Activated CD4-positive, alpha-beta T cell treated with anti-CD3 and anti-CD28 coated beads, Interleukin-2, amount 50 U/mL, for 24 hours (primary cell): Measurements from ENCODE around the gene DOCK10.
"Not testable (repeated sequence)": the region's sequence is repeated elsewhere in the genome, so short reads cannot be mapped to it uniquely, and the experiment has no call there.

Source experiments
- DNase-seq, 2 donors: peaks; one replicate each; pipeline ENCODE4 v3.0.0-alpha.2; 2020; ENCODE audit warnings: low read depth in 1 of 2, low spot score in 1 of 2

Gene DOCK10

DNA sequence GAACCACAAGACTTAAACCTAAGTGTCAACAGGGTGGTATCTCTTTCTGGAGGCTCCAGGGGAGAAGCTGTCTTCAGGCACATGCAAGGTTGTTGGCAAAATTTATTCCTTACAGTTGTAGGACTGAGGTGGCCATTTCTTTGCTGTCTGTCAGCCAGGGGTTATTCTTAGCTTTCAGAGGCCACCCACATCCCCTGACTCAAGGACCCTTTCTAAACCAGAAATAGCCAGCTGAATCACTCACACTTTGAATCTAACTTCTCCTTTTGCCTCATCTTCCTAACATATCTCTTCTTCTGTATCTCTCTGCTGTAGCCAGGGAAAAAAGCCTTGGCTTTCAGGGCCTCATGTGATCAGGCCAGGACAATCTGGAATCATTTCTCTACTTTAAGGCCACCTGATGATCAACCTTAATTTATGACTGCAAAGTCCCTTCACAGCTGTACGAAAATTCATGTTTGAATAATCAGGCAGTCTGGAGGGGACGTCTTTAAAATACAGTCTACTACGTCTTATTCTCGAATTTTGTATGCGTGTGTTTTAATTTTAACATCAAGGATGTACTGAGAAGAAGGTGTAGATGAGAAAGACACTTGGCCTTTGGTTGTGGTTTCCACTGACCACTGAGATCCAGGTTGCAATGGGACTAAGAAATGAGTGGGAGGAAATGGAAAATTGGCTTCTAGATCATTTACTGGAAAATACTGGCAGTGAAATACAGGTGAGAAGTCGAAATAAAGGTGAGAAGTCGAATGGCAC, 90.4 kb downstream of the DOCK10 start:
- no peak for DNase-seq

DNA sequence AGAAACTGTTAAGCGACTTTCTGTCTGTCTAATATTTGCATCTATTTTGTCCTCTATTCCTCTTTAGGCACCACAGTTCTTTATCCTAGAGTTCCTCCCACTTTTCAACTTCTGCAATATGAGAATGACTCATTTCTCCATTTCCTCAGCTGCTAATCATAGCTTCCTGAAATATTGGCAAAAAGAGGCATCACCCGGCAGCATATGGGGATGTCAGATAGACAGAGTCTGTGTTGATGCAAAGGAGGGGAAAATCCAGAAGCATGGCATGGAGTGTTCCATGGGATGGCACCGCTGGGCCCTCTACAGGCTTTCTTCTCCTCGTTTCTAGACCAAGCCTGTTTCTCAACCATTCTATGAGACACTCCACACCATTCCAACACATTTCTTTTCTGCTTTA, 93.4 kb downstream of the DOCK10 start:
- DNase-seq = no peak

DNA sequence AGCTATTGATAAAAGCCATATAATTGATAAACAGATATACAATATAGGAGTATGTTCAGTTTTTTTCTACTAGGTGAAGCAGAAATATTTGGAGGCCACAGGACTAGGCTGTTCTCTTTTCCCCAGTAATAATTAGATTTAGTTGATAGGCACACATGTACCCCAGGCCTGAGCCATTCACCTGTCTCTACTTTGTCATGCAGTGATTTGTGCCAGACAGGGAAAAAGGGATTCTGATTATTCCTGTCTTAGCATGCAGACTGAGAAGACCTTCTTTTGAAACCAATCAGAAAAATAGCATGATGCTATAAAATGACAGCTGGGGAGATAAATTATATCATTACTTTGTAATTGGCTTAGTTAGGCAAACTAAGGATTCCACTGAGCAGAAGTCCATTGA, 94.3 kb downstream of the DOCK10 start:
- DNase-seq = no peak

DNA sequence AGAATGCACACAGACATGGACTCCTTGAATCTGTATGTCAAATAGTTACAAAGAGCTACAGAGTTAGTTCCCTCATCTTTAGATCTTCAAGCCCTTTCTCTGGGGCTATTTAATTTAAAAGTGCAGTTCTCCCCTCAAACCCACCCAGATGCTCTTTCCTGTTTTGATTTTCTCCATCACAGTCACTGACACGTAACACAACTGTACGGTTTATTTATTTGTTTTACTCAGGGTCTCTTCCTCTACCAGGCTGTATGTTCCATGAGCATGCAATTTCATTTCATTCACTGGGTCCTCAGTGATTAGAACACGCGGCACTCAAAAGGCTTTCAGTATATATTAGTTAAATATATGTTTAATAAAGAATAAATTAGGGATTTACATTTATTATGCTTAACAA, 94.7 kb downstream of the DOCK10 start:
- no peak for DNase-seq

DNA sequence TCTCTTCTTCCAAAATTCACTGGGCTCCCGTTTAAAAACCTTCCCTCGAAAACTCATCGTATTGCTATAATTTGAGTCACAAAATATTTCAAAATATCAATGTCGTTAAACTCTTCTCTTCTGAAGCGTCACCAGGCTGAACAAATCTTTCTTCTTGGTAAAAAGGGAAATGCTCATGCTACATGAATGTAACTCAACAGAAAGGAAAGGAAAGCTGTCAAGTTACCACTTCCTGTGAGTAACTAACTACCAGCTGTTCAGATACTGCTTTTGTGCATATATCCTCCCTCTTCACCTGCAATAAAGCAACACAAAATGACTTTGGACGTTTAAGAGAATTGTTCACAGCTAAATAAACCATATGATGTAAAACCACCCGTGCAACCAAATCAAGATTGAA, 95.4 kb downstream of the DOCK10 start:
- DNase-seq = no peak

DNA sequence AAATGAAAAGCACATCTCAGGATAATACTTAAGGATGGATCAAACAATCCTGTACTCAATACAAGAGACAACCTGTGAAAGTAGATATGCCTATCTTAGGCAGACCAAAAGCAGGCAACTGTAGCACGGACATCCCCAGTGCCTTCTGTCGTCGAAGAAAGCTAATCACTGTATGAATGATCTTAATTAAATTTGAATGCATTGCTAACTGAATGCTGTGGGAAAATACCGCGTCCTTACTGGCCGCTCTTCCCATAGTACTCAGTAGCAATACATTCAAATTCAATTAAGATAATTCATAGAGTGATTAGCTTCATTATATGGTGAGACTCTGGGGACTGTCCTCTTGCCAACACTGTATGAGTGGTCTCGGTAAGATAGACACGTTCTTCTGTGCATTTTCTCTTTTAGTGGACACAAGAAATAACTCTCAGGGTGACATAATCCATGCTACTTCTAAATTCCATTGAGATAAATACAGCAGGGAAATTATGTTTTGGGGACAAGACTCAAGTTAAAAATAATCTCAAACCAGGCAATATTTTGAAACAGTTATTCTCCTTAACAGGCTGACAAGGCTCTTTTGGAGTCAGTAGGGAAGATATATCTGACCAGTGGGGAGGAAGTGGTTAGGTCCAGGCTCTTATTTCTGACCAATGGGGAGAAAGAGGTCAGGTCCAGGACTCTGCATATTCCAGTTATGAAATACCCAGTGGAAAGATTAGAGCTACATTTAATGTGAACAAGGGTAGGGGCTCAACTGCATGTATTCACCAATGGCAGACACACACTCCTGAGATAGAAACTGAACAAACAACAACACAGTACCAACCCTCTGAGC, 97.3 kb downstream of the DOCK10 start:
- DNase-seq = no peak

DNA sequence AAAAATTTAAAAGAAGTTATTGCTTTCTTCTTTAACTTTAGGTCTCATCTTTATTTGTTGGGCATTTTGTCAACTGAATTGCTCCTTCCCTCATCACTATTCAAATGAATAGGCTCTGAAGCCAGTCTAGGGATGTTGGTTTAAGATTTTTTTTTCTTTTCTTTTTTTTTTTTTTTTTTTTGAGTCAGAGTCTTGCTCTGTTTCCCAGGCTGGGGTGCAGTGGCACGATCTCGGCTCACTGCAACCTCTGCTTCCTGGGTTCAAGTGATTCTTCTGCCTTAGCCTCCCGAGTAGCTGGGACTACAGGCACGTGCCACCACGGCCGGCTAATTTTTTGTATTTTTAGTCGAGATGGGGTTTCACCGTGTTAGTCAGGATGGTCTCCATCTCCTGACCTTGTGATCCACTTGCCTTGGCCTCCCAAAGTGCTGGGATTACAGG, 98.6 kb downstream of the DOCK10 start:
- not testable (repeated sequence) for DNase-seq

DNA sequence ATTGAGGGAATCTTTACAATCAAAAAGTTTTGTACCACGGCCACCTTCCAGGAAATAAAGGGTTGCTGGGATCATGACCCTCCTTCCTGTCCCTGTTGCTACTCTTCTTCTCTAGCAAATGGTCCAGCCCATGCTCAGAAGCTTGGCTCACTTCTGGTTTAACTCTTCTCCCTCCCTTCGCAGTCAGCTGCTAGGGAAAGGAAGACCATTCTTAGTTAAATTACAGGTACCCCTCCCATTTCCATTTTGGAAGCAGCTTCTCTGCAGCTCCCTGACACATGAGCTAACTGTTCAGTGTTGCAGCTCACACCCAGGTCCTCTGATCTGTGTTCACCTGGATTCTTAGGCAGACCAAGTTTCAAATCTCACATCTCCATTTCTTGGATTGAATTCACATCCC, 100.3 kb downstream of the DOCK10 start:
- DNase-seq = no peak

DNA sequence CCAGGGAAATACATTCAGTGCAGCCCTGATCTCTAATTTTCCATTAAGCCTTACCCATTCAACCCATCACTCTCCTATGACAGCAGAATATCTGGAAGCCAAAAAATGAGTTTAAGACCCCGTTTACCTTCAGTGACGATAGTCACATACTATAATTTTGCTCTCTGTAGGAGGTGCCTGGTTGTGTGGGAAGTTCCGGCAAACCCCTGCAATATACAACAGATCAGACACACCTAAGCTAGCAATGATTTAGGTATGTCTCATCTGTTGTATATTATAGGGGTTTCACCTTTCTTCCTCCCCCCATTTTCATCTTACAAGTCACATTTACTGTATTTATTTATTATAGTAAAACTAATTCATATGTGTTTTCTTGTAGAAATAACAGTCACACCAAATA, 101.7 kb downstream of the DOCK10 start:
- no peak for DNase-seq

DNA sequence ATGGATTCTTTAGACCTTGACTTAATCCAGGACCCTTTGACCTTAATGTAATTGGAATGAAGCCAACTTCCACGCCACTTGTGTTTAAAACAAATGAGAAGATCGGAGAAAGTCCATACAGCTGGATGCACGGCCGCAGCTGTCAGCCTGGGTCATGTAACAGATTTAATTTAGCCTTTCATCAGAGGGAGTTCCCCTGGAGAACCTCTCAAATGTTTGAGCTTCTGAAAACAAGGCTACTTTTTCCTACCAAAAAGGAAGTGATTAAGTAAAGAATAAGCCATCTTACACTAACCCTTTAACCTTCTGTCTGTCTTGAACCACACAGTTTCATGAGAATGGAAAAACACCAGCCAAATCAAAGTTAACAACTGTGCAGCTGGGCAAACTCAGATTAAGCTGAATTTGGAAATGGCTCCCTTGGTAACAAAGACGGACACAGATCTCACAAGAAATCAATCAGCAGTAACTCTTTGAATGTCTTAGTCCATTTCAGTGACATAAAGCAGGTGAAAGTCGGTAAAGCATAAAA, 103.6 kb downstream of the DOCK10 start:
- DNase-seq = no peak

DNA sequence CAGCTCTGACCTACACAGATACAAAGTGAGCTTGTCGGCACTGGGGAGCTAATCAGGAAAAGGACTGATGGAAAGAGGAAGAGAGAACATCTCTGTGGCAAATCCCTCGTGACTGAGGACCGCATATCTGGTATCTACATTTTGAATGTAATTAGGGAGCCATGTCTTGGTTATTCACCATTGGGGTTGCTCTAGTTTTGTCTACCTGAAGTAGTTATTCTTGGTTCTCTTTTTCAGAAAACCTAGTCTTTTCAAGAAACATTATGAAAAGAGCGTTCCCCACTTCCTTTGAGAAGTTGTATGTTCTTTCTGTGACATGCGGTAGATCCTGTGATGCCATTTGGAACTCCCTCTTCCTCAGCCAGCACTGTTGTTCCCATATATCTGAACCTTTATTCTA, 104.4 kb downstream of the DOCK10 start:
- no peak for DNase-seq

DNA sequence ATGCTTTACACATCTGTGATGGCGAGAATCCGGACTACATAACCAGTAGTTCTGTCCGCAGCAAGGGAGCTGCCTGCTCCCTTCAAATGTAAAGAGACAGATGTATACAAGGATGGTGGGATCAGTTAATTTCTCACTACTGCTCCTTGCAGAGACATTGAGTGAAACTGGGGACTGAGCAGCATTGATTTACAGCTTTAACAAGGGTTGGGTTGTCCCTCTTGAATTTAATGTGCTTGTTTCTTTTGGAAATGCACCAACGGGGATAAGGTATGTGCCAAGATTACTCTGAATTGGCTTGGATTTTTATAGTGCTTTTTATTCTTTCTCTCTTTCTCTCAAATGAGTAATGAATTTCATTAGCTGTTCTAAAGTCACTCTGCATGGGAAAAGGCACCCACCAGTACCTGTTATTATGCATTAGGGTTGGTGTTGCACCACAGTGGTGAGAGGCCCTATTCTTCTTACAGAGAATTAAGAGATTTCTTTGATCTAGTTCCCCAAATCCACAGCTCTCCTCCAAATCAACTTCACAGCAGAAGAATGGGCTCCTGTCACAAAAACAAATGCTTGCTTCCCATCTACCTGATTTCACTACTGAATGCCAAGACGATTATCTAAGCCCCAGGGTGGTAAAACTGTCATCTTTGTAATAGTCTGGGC, 107.6 kb downstream of the DOCK10 start:
- no peak for DNase-seq

DNA sequence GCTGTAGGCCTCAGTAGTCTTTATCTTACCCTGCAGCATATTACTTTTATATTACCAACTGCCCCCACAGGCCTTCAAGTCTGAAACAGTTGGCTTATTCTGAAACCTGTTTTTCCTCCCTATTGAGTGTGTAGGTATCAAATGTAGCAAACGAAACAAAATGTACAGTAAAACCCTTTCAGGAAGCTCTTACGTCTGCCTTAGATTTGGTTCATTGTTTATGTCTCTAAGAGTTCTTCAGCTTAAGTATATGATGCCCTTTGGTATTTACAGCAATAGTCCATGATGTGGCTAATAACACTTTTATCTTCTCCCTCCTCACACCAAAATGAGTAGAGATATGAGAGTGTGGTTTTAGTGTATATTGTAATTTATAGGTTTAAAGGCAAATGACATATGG, 108.8 kb downstream of the DOCK10 start:
- DNase-seq = no peak

DNA sequence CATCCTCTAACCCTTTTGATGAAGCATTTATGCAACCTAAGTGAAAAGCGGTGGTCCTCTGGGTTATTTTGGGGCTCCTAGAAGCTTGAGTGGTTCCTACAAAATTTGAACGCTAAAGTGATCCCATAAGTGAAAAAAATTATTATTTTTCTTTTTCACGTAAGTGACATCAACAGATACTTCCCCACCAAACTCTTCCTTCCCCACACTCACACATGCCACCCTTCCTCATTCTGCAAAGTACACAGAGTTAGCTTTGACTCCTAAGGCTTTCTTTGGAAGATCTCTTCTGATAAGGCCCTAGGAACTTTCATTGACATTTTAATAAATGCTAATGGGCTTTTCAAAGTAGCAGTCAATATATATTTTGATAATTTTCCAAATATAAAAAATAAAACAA, 109.7 kb downstream of the DOCK10 start:
- DNase-seq = no peak

DNA sequence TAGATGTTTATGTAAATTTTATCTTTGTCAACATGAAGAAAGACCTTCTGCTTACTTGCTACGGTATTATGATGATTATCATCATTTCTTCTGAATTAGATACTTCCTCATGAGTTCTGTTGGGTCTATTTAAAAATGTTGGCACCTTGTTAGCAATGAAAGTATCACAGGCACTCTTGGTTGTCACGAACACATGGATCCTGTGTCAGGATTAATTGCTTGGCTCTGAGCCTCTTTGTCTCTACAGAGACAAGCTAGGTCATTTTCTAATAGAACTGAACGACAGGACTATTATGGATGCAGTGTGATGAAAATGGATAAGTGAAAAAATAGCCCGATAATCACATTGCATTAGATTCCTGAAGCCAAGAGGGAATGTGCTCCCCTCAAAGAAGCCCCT, 110.3 kb downstream of the DOCK10 start:
- DNase-seq = no peak

DNA sequence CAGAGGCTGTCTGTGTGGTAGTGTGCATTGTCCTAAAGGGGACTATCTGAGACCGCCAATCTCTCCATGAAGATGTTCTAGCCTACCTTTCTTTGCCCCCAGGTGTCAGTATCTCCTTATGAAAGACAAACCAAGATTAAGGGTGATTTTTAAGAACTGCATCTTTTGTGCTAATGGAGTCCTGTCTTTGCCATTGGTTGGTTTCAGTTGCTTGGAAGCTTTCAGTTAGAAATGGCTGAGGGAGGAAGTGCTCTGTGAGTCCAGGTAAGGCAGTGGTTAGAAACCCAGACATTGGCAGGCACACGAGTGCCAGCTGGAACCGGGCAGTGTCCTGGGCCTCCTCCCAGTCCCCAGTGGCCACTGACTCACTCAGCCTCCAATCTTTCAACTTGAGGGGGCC, 111.3 kb downstream of the DOCK10 start:
- no peak for DNase-seq

DNA sequence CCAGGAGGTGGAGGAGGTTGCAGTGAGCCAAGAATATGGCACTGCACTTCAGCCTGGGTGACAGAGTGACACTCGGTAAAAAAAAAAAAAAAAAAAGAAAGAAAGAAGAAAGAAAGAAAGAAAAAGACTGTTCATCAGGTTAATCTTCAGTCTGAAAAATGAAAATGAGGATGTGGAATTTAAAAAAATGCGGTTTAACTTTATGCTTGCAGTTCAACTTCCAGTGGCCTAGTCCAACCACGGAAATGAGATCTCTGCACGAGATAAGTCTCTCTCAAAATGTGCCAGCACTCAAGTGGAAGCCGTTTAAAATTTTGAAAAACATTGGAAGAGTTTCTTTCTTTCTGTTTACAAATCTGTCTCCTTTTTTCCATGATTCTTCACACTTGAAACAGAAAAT, 112.1 kb downstream of the DOCK10 start:
- no peak for DNase-seq

DNA sequence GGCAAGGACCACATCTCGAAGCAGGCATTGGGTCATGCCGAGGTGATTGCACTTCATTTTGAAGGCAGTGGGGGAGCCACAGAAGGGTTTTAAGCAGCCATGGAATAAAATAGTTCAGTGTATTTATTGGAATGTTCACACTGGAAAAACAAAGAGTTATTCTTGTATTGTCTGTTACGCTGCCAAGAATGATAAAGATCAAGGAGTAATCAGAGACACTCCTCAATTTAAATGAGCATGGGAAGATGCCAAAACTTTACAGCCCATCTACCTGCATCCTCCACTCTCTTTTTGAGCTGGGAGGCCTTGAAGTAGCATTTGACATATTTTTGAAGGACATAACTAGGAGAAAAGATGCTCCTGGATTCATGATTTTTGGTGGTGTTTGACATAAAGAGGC, 112.8 kb downstream of the DOCK10 start:
- DNase-seq = no peak

DNA sequence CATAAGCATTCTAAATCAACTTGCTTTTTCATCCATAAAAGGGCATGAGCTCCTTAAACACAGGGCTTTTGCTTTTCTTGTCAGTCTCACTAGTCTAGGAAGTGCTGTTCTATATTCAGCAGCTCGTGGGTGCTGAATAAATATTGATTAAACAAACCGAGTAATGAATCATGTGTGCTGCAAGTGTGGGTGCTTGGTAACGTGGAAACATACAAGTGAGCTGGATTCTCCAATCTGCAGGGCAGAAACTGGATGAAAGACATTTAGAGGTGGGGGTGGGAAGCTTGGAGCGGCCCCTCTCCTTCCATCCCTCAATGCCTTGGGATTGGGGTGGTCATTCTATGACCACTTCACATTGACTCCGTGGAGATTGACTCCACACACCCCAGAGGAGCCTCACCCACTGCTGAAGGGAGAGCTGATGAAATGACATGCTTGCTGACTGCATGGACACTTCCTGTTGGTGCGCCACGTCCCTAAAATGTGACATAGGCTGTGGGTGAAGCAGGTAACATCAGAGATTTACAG, 114.6 kb downstream of the DOCK10 start:
- DNase-seq = peak; percentile 43 to 61

DNA sequence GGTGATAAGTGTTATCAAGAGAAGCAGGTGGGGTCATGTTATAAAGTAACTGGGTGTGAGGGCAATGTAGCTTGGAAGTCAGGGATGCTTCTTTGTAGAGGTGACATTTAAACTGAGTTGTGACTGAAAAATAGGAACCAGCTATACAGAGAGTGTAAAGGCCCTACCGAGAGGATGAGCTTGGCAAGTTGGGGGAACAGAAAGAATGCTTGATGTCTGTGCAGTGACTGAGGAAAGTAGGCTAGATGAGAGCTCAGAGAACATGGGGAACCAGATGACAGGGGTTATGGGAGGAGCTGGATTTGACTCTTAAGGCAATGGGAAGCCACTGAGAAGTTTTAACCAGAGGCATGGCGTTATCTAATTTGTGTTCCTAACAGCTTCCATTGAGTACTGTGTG, 115.3 kb downstream of the DOCK10 start:
- no peak for DNase-seq

DNA sequence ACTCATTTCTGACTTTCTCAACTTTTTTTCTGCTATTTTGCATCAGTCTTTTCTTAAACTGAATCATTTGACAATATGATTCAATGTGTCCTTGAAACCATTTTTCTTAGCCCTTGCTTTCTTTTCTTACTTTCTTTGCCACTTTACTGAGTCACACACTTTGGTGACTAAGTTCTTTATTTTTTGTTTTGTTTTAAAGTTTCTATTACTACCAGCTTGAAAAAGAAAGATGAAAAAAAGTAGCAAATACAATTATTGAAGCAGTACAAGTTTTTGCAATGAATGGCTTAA, 116.5 kb downstream of the DOCK10 start:
- DNase-seq = no peak
